ENCODE results near the gene C1QTNF6. TPM values are rescaled to one million over a fixed set of nuclear protein-coding genes. Genes with fewer than 3 reads are reported as not detected.

C1QTNF6 gene
- total and polyA plus RNA-seq, 2 experiments from 2014 or later: 23.6 to 29.7 TPM

DNA sequence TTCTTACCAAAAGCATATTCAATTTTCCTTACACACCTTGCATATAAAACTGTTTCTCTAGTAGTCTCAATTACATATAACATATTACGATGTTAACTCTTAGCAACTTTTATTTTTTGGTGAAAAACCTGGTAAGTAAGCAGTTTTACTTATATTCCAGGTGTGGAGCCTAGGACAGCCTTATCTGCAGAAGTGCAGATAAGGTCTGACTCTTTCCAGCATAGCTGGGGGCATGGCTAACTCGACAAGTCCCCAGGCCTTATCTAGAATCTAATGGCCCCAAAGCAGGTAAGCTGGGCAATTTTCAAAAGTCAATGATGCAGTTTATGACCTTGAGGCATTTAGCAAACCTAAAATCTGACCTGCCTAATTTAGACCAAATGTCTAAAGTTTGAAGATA lies 4.2 kb upstream of the C1QTNF6 start:
- WGBS (ENCODE audit: low lambda C conversion rate, missing lambda C conversion rate): 34% methylated on average over 2 of the region's 2 CpGs
- Histone ChIP-seq H3K27ac (peak overlapping the region; percentile 6), H3K36me3 (replicated peaks; ENCODE audit: insufficient read depth, low read depth) (no peaks in the 10 kb centered on the region), H4K20me1 (ENCODE audit: insufficient read depth, poor library complexity, severe bottlenecking) (no peaks in the 10 kb centered on the region), H2AFZ (no peak overlapping the region), H3K9me3 (ENCODE audit: low read depth) (no peaks in the 10 kb centered on the region), H3K27me3 (no peaks in the 10 kb centered on the region), H3K4me2 (peak overlapping the region; percentile 5), H3K4me3 (no peak overlapping the region), H3K4me1 (ENCODE audit: insufficient read depth) (peaks cover 47% of the 10 kb centered on the region), H3K79me2 (no peaks in the 10 kb centered on the region), H3K9me2 (replicated peaks; ENCODE audit: insufficient read depth) (no peaks in the 10 kb centered on the region)
- no peak for TF ChIP-seq EZH2phosphoT487 (IDR thresholded peaks at IDR 0.05; ENCODE audit: low read depth, severe bottlenecking, unreplicated experiment)
- no peak for DNase-seq (ENCODE audit: low spot score)

DNA sequence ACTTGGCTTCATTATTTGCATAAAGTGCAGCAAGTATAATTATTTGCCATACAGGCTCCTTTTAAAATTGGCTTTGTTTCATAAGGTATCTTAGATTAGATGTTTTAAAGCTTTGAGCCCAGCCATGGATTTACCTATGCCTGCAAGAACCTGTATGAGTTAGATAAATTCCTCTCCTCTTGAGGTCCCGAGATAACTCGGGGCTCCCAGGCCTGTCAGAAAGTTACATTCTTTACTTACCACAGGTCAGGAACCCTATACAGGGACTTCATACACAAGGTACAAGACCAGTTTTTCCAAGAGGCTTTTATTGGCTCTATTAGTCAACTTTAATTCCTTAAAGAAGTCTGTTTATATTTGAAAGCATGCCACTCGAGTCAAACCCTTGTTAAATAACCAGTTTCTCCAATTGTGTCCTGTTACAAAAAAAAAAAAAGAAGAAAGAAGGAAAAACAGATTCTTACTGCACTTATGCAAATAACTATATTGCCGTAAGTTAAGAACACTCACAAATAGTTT lies 2.3 kb upstream of the C1QTNF6 start:
- Histone ChIP-seq H3K27me3 (no peaks in the 10 kb centered on the region), H3K36me3 (replicated peaks; ENCODE audit: insufficient read depth, low read depth) (no peaks in the 10 kb centered on the region), H3K4me3 (no peak overlapping the region), H3K4me2 (no peak overlapping the region), H3K9me2 (replicated peaks; ENCODE audit: insufficient read depth) (no peaks in the 10 kb centered on the region), H4K20me1 (ENCODE audit: insufficient read depth, poor library complexity, severe bottlenecking) (no peaks in the 10 kb centered on the region), H3K4me1 (ENCODE audit: insufficient read depth) (peaks cover 43% of the 10 kb centered on the region), H3K9me3 (ENCODE audit: low read depth) (no peaks in the 10 kb centered on the region), H3K79me2 (peaks cover 7% of the 10 kb centered on the region), H2AFZ (no peak overlapping the region), H3K27ac (peak overlapping the region; percentile 97)
- WGBS (ENCODE audit: low lambda C conversion rate, missing lambda C conversion rate): 40% methylated on average over 4 of the region's 4 CpGs
- TF ChIP-seq, protein P1, sequence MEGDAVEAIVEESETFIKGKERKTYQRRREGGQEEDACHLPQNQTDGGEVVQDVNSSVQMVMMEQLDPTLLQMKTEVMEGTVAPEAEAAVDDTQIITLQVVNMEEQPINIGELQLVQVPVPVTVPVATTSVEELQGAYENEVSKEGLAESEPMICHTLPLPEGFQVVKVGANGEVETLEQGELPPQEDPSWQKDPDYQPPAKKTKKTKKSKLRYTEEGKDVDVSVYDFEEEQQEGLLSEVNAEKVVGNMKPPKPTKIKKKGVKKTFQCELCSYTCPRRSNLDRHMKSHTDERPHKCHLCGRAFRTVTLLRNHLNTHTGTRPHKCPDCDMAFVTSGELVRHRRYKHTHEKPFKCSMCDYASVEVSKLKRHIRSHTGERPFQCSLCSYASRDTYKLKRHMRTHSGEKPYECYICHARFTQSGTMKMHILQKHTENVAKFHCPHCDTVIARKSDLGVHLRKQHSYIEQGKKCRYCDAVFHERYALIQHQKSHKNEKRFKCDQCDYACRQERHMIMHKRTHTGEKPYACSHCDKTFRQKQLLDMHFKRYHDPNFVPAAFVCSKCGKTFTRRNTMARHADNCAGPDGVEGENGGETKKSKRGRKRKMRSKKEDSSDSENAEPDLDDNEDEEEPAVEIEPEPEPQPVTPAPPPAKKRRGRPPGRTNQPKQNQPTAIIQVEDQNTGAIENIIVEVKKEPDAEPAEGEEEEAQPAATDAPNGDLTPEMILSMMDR (IDR thresholded peaks at IDR 0.05; ENCODE audit: poor library complexity): no peak
- TF ChIP-seq EZH2 (IDR thresholded peaks at IDR 0.05; ENCODE audit: borderline replicate concordance) (no peak), EZH2phosphoT487 (IDR thresholded peaks at IDR 0.05; ENCODE audit: low read depth, severe bottlenecking, unreplicated experiment) (no peak)
- no peak for DNase-seq (ENCODE audit: low spot score)

DNA sequence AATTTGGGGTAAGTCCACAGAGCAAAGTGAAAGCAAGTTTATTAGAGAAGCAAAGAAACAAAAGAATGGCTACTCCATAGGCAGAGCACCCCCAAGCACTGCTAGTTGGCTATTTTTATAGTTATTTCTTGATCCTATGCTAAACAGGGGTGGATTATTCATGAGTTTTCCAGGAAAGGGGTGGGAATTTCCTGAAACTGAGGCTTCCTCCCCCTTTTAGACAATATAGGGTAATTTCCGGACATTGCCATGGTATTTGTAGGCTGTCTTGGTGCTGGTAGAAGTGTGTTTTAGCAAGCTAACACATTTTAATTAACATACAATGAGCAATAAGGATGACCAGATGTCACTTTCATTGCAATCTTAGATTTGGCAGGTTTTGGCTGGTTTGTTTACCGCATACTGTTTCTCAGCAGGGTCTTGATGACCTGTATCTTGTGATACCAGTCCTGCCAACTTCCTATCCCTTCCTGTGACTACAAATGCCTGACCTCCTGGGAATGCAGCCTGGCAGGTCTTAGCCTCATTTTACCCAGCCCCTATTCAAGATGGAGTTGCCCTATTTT lies 937 bp upstream of the C1QTNF6 start:
- Histone ChIP-seq H3K27me3 (no peaks in the 10 kb centered on the region), H3K9me3 (ENCODE audit: low read depth) (no peaks in the 10 kb centered on the region), H2AFZ (no peak overlapping the region), H3K4me1 (ENCODE audit: insufficient read depth) (peaks cover 43% of the 10 kb centered on the region), H3K27ac (peak overlapping the region; percentile 97), H3K36me3 (replicated peaks; ENCODE audit: insufficient read depth, low read depth) (no peaks in the 10 kb centered on the region), H3K9me2 (replicated peaks; ENCODE audit: insufficient read depth) (no peaks in the 10 kb centered on the region), H3K4me2 (peak overlapping the region; percentile 78), H3K79me2 (peaks cover 7% of the 10 kb centered on the region), H4K20me1 (ENCODE audit: insufficient read depth, poor library complexity, severe bottlenecking) (no peaks in the 10 kb centered on the region), H3K4me3 (no peak overlapping the region)
- 51% methylated on average over 2 of the region's 2 CpGs for WGBS (ENCODE audit: low lambda C conversion rate, missing lambda C conversion rate)
- no peak for DNase-seq (ENCODE audit: low spot score)
- TF ChIP-seq EZH2phosphoT487 (IDR thresholded peaks at IDR 0.05; ENCODE audit: low read depth, severe bottlenecking, unreplicated experiment): no peak
- TF ChIP-seq, protein P1 (IDR thresholded peaks at IDR 0.05; ENCODE audit: poor library complexity): no peak

- H2AFZ ChIP-seq: peak overlapping the region; percentile 42
- WGBS (ENCODE audit: low lambda C conversion rate, missing lambda C conversion rate): 22% methylated on average over 5 of the region's 5 CpGs
Observed at GRCh38 chr22:37187552-37187890, 526 bp downstream of the C1QTNF6 start.

More at GRCh38 chr22:37187552-37187890, 526 bp downstream of the C1QTNF6 start:
- Histone ChIP-seq H3K27me3 (no peaks in the 10 kb centered on the region), H4K20me1 (ENCODE audit: insufficient read depth, poor library complexity, severe bottlenecking) (no peaks in the 10 kb centered on the region), H3K4me1 (ENCODE audit: insufficient read depth) (peaks cover 43% of the 10 kb centered on the region), H3K9me2 (replicated peaks; ENCODE audit: insufficient read depth) (no peaks in the 10 kb centered on the region), H3K9me3 (ENCODE audit: low read depth) (no peaks in the 10 kb centered on the region), H3K4me2 (peak overlapping the region; percentile 78), H3K27ac (peak overlapping the region; percentile 97), H3K4me3 (peak overlapping the region; percentile 16), H3K36me3 (replicated peaks; ENCODE audit: insufficient read depth, low read depth) (no peaks in the 10 kb centered on the region), H3K79me2 (peaks cover 7% of the 10 kb centered on the region)
- TF ChIP-seq, protein P1 (IDR thresholded peaks at IDR 0.05; ENCODE audit: poor library complexity): no peak
- TF ChIP-seq EZH2 (IDR thresholded peaks at IDR 0.05; ENCODE audit: borderline replicate concordance) (no peak), EZH2phosphoT487 (IDR thresholded peaks at IDR 0.05; ENCODE audit: low read depth, severe bottlenecking, unreplicated experiment) (no peak)
- DNase-seq (ENCODE audit: low spot score): no peak

All from hepatocyte (in vitro differentiated cells).